Activated CD4-positive, alpha-beta memory T cell treated with anti-CD3 and anti-CD28 coated beads for 36 hours (primary cell): Measurements from ENCODE around the gene TCL1B. TPM values are rescaled to one million over a fixed set of nuclear protein-coding genes. Genes with fewer than 3 reads are reported as not detected.

Experiments
- CTCF ChIA-PET: fragments of 350-600 bp; sonication (Branson Sonifier 250); formaldehyde crosslinking; loops from one replicate; lab custom pipeline; 2021; ENCODE audit warnings: antibody characterized with exemption, inconsistent platforms; lab: Charles Lee
- POLR2A ChIA-PET: fragments of 350-600 bp; sonication (Branson Sonifier 250); formaldehyde crosslinking; loops from one replicate; lab custom pipeline; 2021; ENCODE audit warnings: antibody characterized with exemption; lab: Charles Lee
- DNase-seq: peaks from one replicate; pipeline ENCODE4 v3.0.0-alpha.2; 2020
- H3K27ac Mint-ChIP-seq: one replicate; pipeline ENCODE4 v1.8.0; 2021; ENCODE audit warnings: mixed read lengths
- H3K27me3 Mint-ChIP-seq: one replicate; pipeline ENCODE4 v1.8.0; 2021; ENCODE audit warnings: mixed read lengths
- H3K36me3 Mint-ChIP-seq: one replicate; pipeline ENCODE4 v1.8.0; 2021; ENCODE audit warnings: mixed read lengths
- H3K4me1 Mint-ChIP-seq: one replicate; pipeline ENCODE4 v1.8.0; 2021; ENCODE audit warnings: low read depth, mixed read lengths
- H3K4me3 Mint-ChIP-seq: one replicate; pipeline ENCODE4 v1.8.0; 2021; ENCODE audit warnings: mild to moderate bottlenecking, mixed read lengths
- H3K9me3 Mint-ChIP-seq: one replicate; pipeline ENCODE4 v1.8.0; 2021; ENCODE audit warnings: mixed read lengths
- intact Hi-C: fragments of 100-400 bp; cut with micrococcal nuclease; formaldehyde crosslinking; loops from one replicate; pipeline ENCODE4 v1.15.1; 2023
- total RNA-seq, 2 experiments: library from RNA; stranded (reverse); gene quantifications; one replicate each; pipeline ENCODE4 v1.2.3, GENCODE V29; 2021

TCL1B gene
- not detected for total RNA-seq

DNA sequence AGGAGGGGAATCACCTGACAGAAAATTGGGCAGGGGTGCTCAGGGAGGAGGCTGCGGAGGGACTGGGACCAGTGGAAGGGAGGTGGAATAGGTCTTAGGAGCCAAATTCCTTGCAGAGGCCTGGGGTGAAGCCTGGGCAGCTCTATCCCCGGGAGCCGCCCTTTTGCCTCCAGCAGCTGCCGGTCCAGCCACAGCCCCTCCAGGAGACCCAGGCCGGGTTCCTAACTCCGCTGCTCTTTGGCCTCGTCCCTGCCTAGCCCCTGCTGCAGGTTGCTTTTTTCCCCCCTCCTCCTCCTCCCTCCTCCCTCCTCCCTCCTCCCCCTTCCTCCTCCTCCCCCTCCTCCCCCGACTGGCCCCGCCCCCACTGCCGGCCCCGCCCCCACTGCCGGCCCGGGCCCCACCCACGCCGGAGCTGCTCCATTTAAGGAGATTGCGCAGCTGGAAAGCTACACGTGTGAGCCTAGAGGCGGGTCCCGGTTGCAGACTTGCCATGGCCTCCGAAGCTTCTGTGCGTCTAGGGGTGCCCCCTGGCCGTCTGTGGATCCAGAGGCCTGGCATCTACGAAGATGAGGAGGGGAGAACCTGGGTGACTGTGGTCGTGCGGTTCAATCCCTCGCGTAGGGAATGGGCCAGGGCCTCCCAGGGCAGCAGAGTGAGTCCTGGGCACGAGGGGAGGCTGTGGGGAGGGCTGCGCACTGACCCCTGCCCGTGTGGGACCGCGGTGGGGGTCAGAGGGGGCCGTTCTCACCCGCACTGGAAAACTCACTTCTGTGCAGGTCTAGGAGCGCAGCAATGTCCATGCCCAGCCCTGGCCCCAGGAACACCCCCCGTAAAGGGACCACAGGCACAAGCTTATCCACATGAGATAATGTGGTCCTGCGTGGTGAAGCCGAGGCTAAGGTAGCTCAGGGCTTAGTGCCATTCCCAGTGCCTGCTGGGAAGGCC is at the start of gene TCL1B:
TSS of gene TCL1B (plus strand) at position 449 of the 945 bp plus-strand sequence. CDS start at position 491, 42 bp downstream.
- no peak within 1 kb of the TSS for H3K4me3 Mint-ChIP-seq
- peaks cover 4% of the 10 kb centered on the region for H3K27me3 Mint-ChIP-seq
- no peaks in the 10 kb centered on the region for H3K4me1 Mint-ChIP-seq
- ChIA-PET POLR2A (no interaction called here), CTCF (interaction anchor here (1.0 to 1.1 kb wide), 2 partner anchors 127 to 129 kb away, joined by 3 to 4 read pairs; no protein-coding TSS in a partner anchor)
- intact Hi-C loops, result loop anchor here (10.0 kb wide), 1 partner anchor 241 kb away; no protein-coding TSS in a partner anchor
- no peaks in the 10 kb centered on the region for H3K36me3 Mint-ChIP-seq
- no peak within 1 kb of the TSS for H3K27ac Mint-ChIP-seq
- H3K9me3 Mint-ChIP-seq, result no peaks in the 10 kb centered on the region
- no peak for DNase-seq

GRCh38 chr14:95644981-95645380 is 41.2 kb upstream of the TCL1B start:
- H3K4me3 Mint-ChIP-seq, result no peak overlapping the region
- DNase-seq, result no peak
- intact Hi-C loops, result no loop called here
- H3K9me3 Mint-ChIP-seq, result no peaks in the 10 kb centered on the region
- no peaks in the 10 kb centered on the region for H3K4me1 Mint-ChIP-seq
- POLR2A ChIA-PET, result interaction anchor here (0.5 to 1.0 kb wide), 2 partner anchors 15 to 887 kb away, joined by 3 read pairs; no protein-coding TSS in a partner anchor
- no peaks in the 10 kb centered on the region for H3K36me3 Mint-ChIP-seq
- H3K27me3 Mint-ChIP-seq, result peaks cover 3% of the 10 kb centered on the region
- H3K27ac Mint-ChIP-seq, result no peak overlapping the region
- CTCF ChIA-PET, result no interaction called here

DNA sequence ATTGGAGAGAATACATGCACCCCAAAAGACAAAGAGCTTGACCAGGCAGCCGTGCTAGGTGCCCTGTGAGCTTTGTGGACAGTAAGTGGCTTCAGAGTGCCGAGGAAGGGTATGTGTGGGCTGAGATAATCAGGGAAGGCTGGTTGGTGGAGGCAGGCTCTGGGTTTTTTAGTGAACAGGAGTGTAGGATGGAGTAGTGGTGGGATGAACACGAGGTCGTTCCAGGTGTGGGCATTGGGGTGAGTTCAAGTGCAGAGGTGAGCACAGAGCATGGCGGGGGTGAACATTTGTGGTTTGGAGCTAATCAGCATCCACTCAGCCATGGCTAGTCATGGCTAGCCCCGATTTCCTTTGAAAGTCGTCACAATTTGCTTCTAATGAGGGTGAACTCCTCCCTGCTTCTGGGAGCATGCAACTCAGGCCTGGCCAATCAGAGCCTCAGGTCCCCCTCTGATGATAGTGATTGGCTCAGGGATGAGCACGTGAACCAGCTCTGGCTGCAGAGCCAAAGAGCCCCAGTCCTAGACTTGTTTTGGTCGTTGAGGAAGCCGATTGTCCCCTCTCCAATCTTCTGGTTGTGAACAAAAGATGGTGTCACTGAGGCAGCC is 40.7 kb upstream of the TCL1B start:
- intact Hi-C loops, result no loop called here
- ChIA-PET POLR2A (interaction anchor here (1.0 kb wide), 1 partner anchor 15 kb away, joined by 3 read pairs; no protein-coding TSS in a partner anchor), CTCF (no interaction called here)
- no peak overlapping the region for H3K4me3 Mint-ChIP-seq
- peaks cover 3% of the 10 kb centered on the region for H3K27me3 Mint-ChIP-seq
- no peaks in the 10 kb centered on the region for H3K9me3 Mint-ChIP-seq
- no peak overlapping the region for H3K27ac Mint-ChIP-seq
- no peaks in the 10 kb centered on the region for H3K36me3 Mint-ChIP-seq
- H3K4me1 Mint-ChIP-seq, result no peaks in the 10 kb centered on the region
- no peak for DNase-seq

- no peak overlapping the region for H3K4me3 Mint-ChIP-seq
- no peaks in the 10 kb centered on the region for H3K9me3 Mint-ChIP-seq
- no peak for DNase-seq
- intact Hi-C loops, result no loop called here
- no peaks in the 10 kb centered on the region for H3K4me1 Mint-ChIP-seq
- no peak overlapping the region for H3K27ac Mint-ChIP-seq
- POLR2A ChIA-PET, result no interaction called here
- no peaks in the 10 kb centered on the region for H3K36me3 Mint-ChIP-seq
- CTCF ChIA-PET, result no interaction called here
- H3K27me3 Mint-ChIP-seq, result peaks cover 3% of the 10 kb centered on the region
Measured at GRCh38 chr14:95647926-95648325, 38.3 kb upstream of the TCL1B start.

- no peak for DNase-seq
- POLR2A ChIA-PET, result no interaction called here
- no peaks in the 10 kb centered on the region for H3K9me3 Mint-ChIP-seq
- H3K27me3 Mint-ChIP-seq, result peaks cover 3% of the 10 kb centered on the region
- intact Hi-C loops, result no loop called here
- CTCF ChIA-PET, result no interaction called here
- H3K27ac Mint-ChIP-seq, result no peak overlapping the region
- no peaks in the 10 kb centered on the region for H3K4me1 Mint-ChIP-seq
- no peak overlapping the region for H3K4me3 Mint-ChIP-seq
- no peaks in the 10 kb centered on the region for H3K36me3 Mint-ChIP-seq
Measured at GRCh38 chr14:95649230-95649629, 37.0 kb upstream of the TCL1B start.

DNA sequence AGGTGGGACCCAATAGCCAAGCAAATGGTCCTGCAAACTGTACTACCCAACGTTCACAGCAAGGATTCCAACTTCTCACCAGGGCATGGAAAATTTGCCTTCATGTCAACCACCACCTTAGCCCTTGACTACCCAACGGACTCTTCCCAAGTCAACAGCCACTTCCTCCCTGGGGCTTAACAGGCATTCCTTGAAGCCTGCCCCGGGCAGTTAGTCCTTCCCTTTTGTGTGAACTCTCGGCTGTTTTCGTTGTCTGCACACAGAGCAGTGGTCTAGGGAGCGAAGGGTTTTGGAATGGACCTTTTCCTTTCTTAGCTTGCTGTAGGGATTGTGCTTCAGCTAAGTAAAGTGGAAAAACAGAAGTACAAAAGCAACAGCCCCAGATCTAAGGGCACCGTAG is 35.2 kb upstream of the TCL1B start:
- Mint-ChIP-seq H3K27me3 (peaks cover 3% of the 10 kb centered on the region), H3K9me3 (no peaks in the 10 kb centered on the region), H3K4me1 (no peaks in the 10 kb centered on the region), H3K4me3 (no peak overlapping the region), H3K27ac (no peak overlapping the region), H3K36me3 (no peaks in the 10 kb centered on the region)
- ChIA-PET CTCF (no interaction called here), POLR2A (no interaction called here)
- no peak for DNase-seq
- intact Hi-C loops, result no loop called here

DNA sequence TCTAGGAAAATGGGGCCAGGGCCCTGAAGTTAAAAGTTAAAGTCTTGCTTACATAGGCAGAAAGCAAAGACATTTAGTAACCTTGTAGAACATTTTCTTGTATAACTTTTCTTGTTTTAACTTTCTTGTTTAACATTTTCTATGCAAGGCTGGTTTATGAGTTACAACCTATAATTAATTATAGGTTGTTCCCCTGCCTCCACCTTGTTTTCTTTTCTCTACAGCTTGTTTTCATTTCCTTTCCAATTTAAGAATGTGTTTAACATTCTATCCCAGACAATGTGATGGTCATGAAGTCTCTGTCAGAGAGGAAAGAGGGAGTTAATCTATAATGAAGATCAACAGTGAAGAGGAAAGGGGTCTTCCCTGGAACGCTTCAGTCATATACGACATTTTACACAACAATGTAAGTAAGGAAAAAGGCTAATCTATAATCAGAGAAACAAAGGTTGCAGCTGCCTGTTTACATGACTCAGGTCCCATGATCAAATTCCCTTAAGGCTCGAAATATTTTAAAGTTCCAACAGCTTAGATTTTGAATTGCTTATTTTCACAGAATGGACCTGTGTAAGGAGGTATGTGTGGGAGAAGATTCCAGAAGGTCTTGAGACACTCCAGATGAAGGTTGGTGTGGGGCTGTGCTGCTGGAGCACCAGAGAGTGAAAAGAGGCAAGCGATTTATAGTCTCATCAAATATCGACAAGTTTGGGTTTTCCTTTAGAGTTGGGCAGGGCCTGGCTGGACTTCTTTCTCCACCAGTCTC is 34.2 kb upstream of the TCL1B start:
- H3K4me1 Mint-ChIP-seq, result no peaks in the 10 kb centered on the region
- intact Hi-C loops, result no loop called here
- peaks cover 3% of the 10 kb centered on the region for H3K27me3 Mint-ChIP-seq
- H3K9me3 Mint-ChIP-seq, result no peaks in the 10 kb centered on the region
- no peak for DNase-seq
- POLR2A ChIA-PET, result no interaction called here
- CTCF ChIA-PET, result no interaction called here
- H3K4me3 Mint-ChIP-seq, result no peak overlapping the region
- H3K36me3 Mint-ChIP-seq, result no peaks in the 10 kb centered on the region
- H3K27ac Mint-ChIP-seq, result no peak overlapping the region

- H3K27ac Mint-ChIP-seq, result no peak overlapping the region
- no peak for DNase-seq
- intact Hi-C loops, result no loop called here
- H3K27me3 Mint-ChIP-seq, result peaks cover 3% of the 10 kb centered on the region
- POLR2A ChIA-PET, result no interaction called here
- H3K4me3 Mint-ChIP-seq, result no peak overlapping the region
- H3K4me1 Mint-ChIP-seq, result no peaks in the 10 kb centered on the region
- no peaks in the 10 kb centered on the region for H3K36me3 Mint-ChIP-seq
- no peaks in the 10 kb centered on the region for H3K9me3 Mint-ChIP-seq
- CTCF ChIA-PET, result no interaction called here
Measured at GRCh38 chr14:95652690-95653089, 33.5 kb upstream of the TCL1B start.

DNA sequence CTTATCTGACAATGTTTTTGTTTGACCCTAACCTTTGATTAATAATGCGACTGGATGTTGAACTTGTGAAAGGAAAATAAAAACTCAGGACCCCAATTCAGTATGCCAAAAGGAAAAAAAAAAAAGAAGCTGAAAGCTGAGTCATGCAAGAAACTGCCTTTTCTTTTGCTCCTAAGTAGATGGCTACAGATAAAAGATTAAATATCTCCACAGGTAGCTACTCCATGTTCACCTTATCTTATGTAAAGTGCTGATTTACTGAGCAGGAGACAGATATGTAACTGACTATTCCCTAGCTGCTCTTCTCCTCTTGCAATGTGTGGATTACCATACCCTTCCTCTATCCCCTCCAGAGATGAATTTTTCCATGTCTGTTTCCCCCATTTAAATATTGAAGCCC is 30.8 kb upstream of the TCL1B start:
- POLR2A ChIA-PET, result interaction anchor here (0.6 kb wide), 1 partner anchor 1675 kb away, joined by 3 read pairs; no protein-coding TSS in a partner anchor
- Mint-ChIP-seq H3K27me3 (peaks cover 4% of the 10 kb centered on the region), H3K4me3 (no peak overlapping the region), H3K36me3 (no peaks in the 10 kb centered on the region), H3K9me3 (no peaks in the 10 kb centered on the region), H3K4me1 (no peaks in the 10 kb centered on the region), H3K27ac (no peak overlapping the region)
- CTCF ChIA-PET, result no interaction called here
- no peak for DNase-seq
- intact Hi-C loops, result no loop called here

DNA sequence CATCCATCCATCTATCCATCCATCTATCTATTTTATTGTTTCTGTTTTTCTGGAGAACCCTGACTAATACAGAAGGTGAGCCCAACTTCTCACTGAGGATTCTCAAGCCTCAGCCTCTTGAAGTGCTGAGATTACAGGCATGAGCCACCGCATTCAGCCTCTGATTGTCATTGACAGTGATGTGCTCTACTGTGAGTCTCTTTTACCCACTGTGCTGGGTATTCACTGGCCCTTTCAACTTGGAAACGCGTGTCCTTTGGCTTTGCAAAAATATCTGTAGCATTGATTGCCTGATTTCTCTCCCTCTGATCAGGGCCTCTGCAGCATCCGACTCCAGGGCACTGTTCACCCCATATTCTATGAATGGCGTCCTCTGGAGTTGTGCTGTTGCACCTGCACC is 29.6 kb upstream of the TCL1B start:
- H3K9me3 Mint-ChIP-seq, result no peaks in the 10 kb centered on the region
- H3K36me3 Mint-ChIP-seq, result no peaks in the 10 kb centered on the region
- ChIA-PET POLR2A (no interaction called here), CTCF (no interaction called here)
- peaks cover 13% of the 10 kb centered on the region for H3K27me3 Mint-ChIP-seq
- no peak for DNase-seq
- intact Hi-C loops, result no loop called here
- H3K4me3 Mint-ChIP-seq, result no peak overlapping the region
- H3K27ac Mint-ChIP-seq, result no peak overlapping the region
- no peaks in the 10 kb centered on the region for H3K4me1 Mint-ChIP-seq

DNA sequence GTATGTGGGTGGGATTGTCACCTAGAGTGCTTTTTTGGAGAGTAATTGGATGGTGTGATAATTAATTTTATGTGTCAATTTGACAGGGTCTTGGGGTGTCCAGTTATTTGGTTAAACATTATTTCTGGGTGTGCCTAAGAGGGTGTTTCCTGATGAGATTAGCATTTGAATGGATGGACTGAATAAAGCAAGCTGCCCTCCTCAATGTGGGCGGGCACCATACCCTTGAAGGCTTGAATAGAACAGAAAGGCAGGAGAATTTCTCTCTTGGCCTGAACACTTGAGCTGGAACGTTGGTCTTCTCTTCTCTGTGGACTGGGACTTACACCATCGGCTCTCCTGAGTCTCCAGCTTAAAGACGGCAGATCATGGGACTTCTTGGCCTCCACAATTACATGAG is 28.8 kb upstream of the TCL1B start:
- no peaks in the 10 kb centered on the region for H3K4me1 Mint-ChIP-seq
- CTCF ChIA-PET, result no interaction called here
- no peak overlapping the region for H3K27ac Mint-ChIP-seq
- POLR2A ChIA-PET, result no interaction called here
- H3K9me3 Mint-ChIP-seq, result no peaks in the 10 kb centered on the region
- H3K27me3 Mint-ChIP-seq, result peaks cover 13% of the 10 kb centered on the region
- intact Hi-C loops, result no loop called here
- DNase-seq, result no peak
- no peaks in the 10 kb centered on the region for H3K36me3 Mint-ChIP-seq
- no peak overlapping the region for H3K4me3 Mint-ChIP-seq
